Suprapubic skin (tissue), 3 donors: ENCODE results near the gene DAAM1.

ENCODE experiments used
- POLR2A ChIP-seq, 2 donors: fragments of 450-650 bp; IDR thresholded peaks; one replicate each; pipeline ENCODE4 v1.6.1; 2017; ENCODE audit warnings: antibody characterized with exemption in 2 of 2, mild to moderate bottlenecking in 2 of 2, moderate library complexity in 2 of 2
- TF ChIP-seq, protein P1 (sequence below), 2 donors: fragments of 200-600 bp in 1 of 2; fragments of 450-650 bp in 1 of 2; sonication (generic) in 1 of 2; IDR thresholded peaks; one replicate each; pipeline ENCODE4 v1.5.1; 2016 to 2019; ENCODE audit warnings: antibody characterized with exemption in 2 of 2, mild to moderate bottlenecking in 1 of 2, moderate library complexity in 1 of 2

DNA sequence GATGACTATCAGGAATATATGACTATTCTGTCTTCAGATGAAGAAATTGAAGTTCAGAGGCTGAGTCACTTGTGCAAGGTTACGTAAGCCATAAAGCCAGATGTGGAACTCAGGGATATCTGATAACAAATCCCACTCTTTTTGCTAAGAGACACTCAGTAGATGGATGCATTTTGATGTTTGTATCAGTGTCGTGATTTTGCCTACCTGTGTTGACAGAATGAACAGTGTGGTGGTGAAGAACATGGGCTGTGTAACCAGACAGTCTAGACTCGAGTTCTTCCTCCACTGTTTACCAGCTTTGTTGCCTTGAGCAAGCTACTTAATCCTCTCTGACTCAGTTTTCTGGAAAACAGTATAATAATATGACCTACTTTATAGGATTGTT lies 93.9 kb downstream of the DAAM1 start:
- TF ChIP-seq, protein P1, sequence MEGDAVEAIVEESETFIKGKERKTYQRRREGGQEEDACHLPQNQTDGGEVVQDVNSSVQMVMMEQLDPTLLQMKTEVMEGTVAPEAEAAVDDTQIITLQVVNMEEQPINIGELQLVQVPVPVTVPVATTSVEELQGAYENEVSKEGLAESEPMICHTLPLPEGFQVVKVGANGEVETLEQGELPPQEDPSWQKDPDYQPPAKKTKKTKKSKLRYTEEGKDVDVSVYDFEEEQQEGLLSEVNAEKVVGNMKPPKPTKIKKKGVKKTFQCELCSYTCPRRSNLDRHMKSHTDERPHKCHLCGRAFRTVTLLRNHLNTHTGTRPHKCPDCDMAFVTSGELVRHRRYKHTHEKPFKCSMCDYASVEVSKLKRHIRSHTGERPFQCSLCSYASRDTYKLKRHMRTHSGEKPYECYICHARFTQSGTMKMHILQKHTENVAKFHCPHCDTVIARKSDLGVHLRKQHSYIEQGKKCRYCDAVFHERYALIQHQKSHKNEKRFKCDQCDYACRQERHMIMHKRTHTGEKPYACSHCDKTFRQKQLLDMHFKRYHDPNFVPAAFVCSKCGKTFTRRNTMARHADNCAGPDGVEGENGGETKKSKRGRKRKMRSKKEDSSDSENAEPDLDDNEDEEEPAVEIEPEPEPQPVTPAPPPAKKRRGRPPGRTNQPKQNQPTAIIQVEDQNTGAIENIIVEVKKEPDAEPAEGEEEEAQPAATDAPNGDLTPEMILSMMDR (IDR thresholded peaks at IDR 0.05): no peak
- no peak for TF ChIP-seq POLR2A (IDR thresholded peaks at IDR 0.05)
